ENCODE data around the gene PI3. TPM values are rescaled to one million over a fixed set of nuclear protein-coding genes. Genes with fewer than 3 reads are reported as not detected.
A peak's percentile ranks its signal among the peaks of the same experiment; 100 is the strongest.

The PI3 gene
- total RNA-seq, 1 experiment from 2014 or later, result not detected

- peak; percentile 3 for DNase-seq (ENCODE audit: low read depth)
Measured at GRCh38 chr20:45187693-45188092, 13.0 kb downstream of the PI3 start.

DNA sequence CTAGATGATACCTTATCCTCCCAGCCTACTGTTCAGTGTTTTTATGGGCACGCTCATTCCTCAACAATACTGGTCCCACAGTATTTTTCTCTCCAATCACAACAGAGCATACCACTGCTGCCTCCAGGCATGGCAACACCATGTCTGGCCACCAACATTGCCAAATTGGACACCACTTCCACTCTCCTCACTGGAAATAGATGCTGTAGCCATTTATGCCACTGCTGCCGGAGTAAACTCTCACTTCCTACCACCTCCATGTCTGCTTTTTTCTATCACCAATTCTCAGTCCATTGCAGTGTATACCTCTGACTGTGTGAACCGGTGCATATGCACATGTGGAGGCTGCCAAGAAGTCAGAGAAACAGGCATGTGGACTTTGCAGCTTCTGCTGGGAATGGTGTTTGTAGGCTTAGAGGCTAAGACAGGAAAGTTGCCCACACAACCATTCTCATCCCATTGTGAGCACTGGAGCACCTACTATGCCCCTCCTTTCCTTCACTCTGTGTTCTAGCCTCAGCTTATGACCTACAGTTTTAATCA, 14.4 kb downstream of the PI3 start:
- DNase-seq (ENCODE audit: low read depth), result no peak

GRCh38 chr20:45189861-45190260, 15.2 kb downstream of the PI3 start:
- DNase-seq (ENCODE audit: low read depth), result no peak

DNA sequence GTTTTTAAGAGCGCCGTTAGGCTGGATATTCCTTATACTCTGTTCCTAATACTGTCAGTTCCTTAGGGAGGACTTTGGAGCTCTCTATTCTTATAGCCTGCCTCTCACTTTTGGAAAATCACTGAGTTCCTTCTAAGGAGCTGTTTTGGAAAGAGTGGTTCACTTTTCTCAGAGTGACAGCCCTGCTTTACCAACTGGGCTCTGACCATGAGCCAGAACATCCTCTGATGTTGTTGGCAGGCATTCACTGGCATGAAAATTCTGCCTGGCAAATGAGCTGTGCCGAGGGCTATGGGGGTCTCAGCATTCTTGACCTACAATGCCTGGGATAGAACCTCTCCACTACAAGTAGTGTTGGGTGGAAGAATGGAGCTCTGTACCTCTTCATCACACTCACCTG, 17.2 kb downstream of the PI3 start:
- DNase-seq (ENCODE audit: low read depth), result no peak

- DNase-seq (ENCODE audit: low read depth), result no peak
Measured at GRCh38 chr20:45193331-45193730, 18.6 kb downstream of the PI3 start.

DNA sequence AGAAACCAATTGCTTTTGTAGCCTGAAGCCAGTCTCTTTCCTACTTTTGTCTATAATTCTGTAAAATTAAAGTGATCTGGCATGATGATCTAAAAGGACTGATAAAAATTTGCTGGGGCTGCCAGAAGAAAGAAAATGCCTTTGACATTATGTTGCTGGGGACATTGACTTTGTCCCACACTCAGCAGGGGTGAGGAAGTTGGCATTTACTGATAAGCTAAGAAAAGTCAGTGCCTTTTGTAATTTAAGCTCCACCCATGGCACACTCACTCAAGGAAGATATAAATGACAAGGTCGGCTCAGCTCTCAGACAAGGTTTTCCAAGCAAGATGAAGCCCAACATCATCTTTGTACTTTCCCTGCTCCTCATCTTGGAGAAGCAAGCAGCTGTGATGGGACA, 32.0 kb downstream of the PI3 start, which contains the start of gene SEMG1:
SEMG1 (plus strand) TSS at position 309 of the 400 bp plus-strand sequence; CDS start at position 330, 21 bp downstream.
- no peak for DNase-seq (ENCODE audit: low read depth)

DNA sequence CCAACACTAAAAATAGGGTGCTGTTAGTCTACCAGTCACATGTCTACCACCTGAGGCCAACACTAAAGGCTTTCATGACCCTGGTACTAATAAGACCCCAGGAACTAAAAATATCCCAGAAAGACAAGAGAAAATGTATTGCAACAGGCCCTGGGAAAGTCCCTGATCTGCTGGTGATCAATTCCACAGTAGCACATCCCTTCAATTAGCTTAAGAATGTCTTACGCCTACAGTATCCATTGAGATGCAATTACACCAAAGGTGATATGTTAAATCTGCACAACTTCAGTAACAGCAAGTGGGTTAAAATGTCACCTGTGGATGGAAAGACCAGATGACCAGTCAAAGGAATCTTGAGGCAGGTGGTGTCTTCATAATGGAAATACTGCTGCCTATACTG, 35.2 kb downstream of the PI3 start:
- DNase-seq (ENCODE audit: low read depth), result no peak

GRCh38 chr20:45211569-45212474, 37.1 kb downstream of the PI3 start:
- no peak for DNase-seq (ENCODE audit: low read depth)

DNA sequence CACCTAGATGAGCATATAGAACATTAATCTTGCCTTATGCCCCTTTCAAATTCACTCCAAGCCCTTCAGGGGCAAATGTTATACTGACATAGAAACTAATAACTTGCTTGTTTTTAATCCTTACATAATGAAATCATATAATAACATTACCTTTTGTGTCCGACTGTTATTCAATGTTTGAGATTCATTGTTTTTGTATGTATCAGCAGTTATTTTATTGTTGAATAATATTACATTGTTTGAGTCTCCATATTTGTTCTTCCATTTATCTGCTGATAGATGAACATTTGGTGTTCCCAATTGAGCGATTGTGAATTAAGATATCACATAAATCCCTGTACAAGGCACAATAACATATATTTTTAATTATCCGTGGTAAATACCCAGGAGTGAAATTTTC, 38.1 kb downstream of the PI3 start:
- no peak for DNase-seq (ENCODE audit: low read depth)

DNA sequence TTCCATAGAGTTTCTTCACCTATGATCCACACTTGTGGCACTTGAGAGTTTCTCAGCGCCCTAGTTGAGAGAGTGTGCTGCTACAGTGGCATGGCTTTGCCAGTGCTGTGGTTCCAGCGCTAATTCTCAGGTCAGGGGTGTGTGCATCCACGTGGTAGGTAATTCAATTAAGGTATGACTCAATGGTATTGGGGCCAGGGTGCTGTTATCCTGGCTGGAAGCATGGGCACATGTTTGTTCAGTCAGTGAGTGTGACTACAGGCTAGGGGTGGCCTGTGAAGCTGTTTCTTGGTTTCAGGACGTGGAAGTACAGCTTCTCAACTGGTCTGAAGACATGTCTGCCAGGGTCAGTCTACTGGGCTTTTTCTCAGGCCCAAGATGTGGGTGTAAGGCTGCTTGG, 43.4 kb downstream of the PI3 start:
- DNase-seq (ENCODE audit: low read depth), result no peak

- no peak for DNase-seq (ENCODE audit: low read depth)
Measured at GRCh38 chr20:45218636-45219035, 43.9 kb downstream of the PI3 start.

DNA sequence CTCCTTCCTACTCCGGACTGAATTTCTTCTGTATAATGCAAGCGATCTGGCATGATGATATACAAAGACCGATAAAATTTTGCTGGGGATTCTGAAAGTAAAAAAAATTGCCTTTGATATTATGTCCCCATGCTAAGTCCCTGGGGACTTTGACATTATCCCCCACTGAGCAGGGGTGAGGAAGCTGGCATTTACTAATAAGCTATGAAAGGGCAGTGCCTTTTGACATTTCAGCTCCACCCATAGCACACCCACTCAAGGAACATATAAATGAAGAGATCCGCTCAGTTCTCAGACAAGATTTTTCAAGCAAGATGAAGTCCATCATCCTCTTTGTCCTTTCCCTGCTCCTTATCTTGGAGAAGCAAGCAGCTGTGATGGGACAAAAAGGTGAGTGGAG, 46.4 kb downstream of the PI3 start, which contains the start of gene SEMG2:
SEMG2 (plus strand) TSS at position 298 of the 400 bp plus-strand sequence; CDS start at position 315, 17 bp downstream.
- no peak for DNase-seq (ENCODE audit: low read depth)

GRCh38 chr20:45223136-45223535, 48.4 kb downstream of the PI3 start:
- no peak for DNase-seq (ENCODE audit: low read depth)

Other genes with a start within 250 kb of the PI3 start
- 59.3 and 61.7 TPM in 2 replicates for gene TOMM34, start 214.5 kb upstream of the PI3 start, total RNA-seq (2014; rRNA removed)
- 18.2 and 22.3 TPM in 2 replicates for gene STK4, start 208.4 kb upstream of the PI3 start, total RNA-seq (2014; rRNA removed)
- not detected in 2 replicates for gene KCNS1, start 73.8 kb upstream of the PI3 start, total RNA-seq (2014; rRNA removed)
- gene WFDC5, start 59.7 kb upstream of the PI3 start, total RNA-seq (2014; rRNA removed), result not detected in 2 replicates
- not detected in 2 replicates for gene WFDC12, start 50.4 kb upstream of the PI3 start, total RNA-seq (2014; rRNA removed)
- not detected in 2 replicates for gene SEMG1, start 32.1 kb downstream of the PI3 start, total RNA-seq (2014; rRNA removed)
- not detected in 2 replicates for gene SEMG2, start 46.5 kb downstream of the PI3 start, total RNA-seq (2014; rRNA removed)
- not detected in 2 replicates for gene SLPI, start 79.7 kb downstream of the PI3 start, total RNA-seq (2014; rRNA removed)
- gene RBPJL, start 131.9 kb downstream of the PI3 start, total RNA-seq (2014; rRNA removed), result not detected in 2 replicates
- 0.23 TPM in 1 of 2 replicates, not detected in the other for gene MATN4, start 133.4 kb downstream of the PI3 start, total RNA-seq (2014; rRNA removed)
- 102 and 126 TPM in 2 replicates for gene SDC4, start 173.5 kb downstream of the PI3 start, total RNA-seq (2014; rRNA removed)
- gene SYS1, start 188.3 kb downstream of the PI3 start, total RNA-seq (2014; rRNA removed), result 23.6 and 30.2 TPM in 2 replicates
- not detected in 2 replicates for gene TP53TG5, start 203.4 kb downstream of the PI3 start, total RNA-seq (2014; rRNA removed)
- 0.29 and 1.3 TPM in 2 replicates for gene DBNDD2, start 233.4 kb downstream of the PI3 start, total RNA-seq (2014; rRNA removed)
- gene PIGT, start 241.2 kb downstream of the PI3 start, total RNA-seq (2014; rRNA removed), result 104 and 118 TPM in 2 replicates

All from LHCN-M2 (cell line).